ENCODE data around the gene SOWAHA.

DNA sequence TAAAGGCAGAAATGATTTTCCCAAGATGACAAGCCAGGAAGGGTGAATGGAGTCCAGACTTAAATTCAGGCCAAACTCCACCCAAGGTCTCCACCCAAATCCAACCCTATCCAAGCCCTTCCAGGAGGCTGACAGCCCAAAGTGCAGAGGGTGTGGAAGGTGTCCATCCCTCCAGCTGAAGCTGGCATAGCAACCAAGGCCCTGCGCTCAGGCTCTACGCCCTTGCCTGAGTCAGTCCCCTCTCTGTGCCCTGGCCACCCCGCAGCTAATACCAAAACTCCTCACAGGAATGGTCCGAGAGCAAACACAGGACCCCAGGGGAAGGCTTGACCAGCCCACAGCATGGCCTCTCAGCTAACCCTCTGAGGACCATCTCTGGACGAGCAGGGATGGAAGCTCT is 38.2 kb upstream of the SOWAHA start:
- TF ChIP-seq, protein P1, sequence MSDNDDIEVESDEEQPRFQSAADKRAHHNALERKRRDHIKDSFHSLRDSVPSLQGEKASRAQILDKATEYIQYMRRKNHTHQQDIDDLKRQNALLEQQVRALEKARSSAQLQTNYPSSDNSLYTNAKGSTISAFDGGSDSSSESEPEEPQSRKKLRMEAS (IDR thresholded peaks at IDR 0.05), result no peak
- TF ChIP-seq, protein P2, sequence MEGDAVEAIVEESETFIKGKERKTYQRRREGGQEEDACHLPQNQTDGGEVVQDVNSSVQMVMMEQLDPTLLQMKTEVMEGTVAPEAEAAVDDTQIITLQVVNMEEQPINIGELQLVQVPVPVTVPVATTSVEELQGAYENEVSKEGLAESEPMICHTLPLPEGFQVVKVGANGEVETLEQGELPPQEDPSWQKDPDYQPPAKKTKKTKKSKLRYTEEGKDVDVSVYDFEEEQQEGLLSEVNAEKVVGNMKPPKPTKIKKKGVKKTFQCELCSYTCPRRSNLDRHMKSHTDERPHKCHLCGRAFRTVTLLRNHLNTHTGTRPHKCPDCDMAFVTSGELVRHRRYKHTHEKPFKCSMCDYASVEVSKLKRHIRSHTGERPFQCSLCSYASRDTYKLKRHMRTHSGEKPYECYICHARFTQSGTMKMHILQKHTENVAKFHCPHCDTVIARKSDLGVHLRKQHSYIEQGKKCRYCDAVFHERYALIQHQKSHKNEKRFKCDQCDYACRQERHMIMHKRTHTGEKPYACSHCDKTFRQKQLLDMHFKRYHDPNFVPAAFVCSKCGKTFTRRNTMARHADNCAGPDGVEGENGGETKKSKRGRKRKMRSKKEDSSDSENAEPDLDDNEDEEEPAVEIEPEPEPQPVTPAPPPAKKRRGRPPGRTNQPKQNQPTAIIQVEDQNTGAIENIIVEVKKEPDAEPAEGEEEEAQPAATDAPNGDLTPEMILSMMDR (IDR thresholded peaks at IDR 0.05; ENCODE audit: control extremely low read depth in 1 of 3, insufficient read depth in 1 of 3, low read depth in 1 of 3, low read length in 3 of 3), result no peak
- TF ChIP-seq RFX5 (IDR thresholded peaks at IDR 0.05; ENCODE audit: borderline replicate concordance, low read depth, low read length) (no peak), TCF12 (IDR thresholded peaks at IDR 0.05; ENCODE audit: low read depth, low read length) (no peak), POLR2A (IDR thresholded peaks at IDR 0.05; ENCODE audit: control extremely low read depth in 1 of 2, low read depth in 2 of 2, low read length in 2 of 2) (no peak), EGR1 (IDR thresholded peaks at IDR 0.05; ENCODE audit: borderline replicate concordance, low read depth, low read length) (no peak), TEAD4 (IDR thresholded peaks at IDR 0.05; ENCODE audit: low read depth, low read length) (no peak), TAF1 (IDR thresholded peaks at IDR 0.05; ENCODE audit: low read depth, low read length) (no peak), MAFK (IDR thresholded peaks at IDR 0.05; ENCODE audit: low read depth, low read length) (no peak), FOSL1 (IDR thresholded peaks at IDR 0.05; ENCODE audit: insufficient read depth, low read depth, low read length) (no peak)
